Measurements from ENCODE around the gene FOSL2. TPM values are rescaled to one million over a fixed set of nuclear protein-coding genes. Genes with fewer than 3 reads are reported as not detected.

Gene FOSL2
- total RNA-seq, 1 donor from 2014 or later, result 82.6 TPM

DNA sequence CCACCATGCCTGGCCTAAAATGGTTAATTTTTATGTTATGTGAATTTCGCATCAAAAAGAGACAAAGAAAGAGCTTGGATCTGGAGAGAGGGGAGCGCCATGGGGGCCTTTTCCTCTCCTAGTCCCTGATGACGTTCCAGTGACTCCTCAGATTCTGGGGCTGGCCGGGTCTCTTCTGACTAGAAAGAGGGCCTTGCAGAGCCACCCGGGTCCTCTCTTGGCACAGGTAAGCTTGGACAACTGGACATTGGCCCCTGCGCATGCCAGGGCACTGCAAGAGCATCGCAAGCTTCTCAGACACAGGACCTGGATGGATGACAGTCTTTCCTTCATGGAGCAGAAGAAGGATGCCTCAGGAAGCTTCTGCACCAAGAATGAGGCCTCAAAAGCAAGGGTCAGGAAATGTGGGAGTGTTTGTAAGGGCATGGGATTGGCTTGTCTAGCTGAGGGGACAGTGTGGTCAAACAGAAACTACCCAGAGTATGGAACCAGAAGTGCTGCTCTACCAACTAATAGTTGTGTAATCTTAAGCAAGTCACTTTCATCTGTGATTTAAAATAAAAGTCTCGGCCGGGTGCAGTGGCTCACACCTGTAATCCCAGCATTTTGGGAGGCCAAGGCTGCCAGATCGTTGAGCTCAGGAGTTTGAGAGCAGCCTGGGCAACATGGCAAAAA is 35.2 kb downstream of the FOSL2 start:
- H3K36me3 Mint-ChIP-seq (ENCODE audit: unreplicated experiment), result no peaks in the 10 kb centered on the region
- H3K4me1 Mint-ChIP-seq (ENCODE audit: unreplicated experiment), result peaks cover 11% of the 10 kb centered on the region
- no peak overlapping the region for H3K4me3 Mint-ChIP-seq (ENCODE audit: unreplicated experiment)
- peaks cover 3% of the 10 kb centered on the region for H3K9me3 Mint-ChIP-seq (ENCODE audit: unreplicated experiment)
- H3K27me3 Mint-ChIP-seq (ENCODE audit: unreplicated experiment), result no peaks in the 10 kb centered on the region
- no peak overlapping the region for H3K27ac Mint-ChIP-seq (ENCODE audit: unreplicated experiment)
- DNase-seq (ENCODE audit: extremely low spot score, unreplicated experiment), result no peak
- TF ChIP-seq, protein P1, sequence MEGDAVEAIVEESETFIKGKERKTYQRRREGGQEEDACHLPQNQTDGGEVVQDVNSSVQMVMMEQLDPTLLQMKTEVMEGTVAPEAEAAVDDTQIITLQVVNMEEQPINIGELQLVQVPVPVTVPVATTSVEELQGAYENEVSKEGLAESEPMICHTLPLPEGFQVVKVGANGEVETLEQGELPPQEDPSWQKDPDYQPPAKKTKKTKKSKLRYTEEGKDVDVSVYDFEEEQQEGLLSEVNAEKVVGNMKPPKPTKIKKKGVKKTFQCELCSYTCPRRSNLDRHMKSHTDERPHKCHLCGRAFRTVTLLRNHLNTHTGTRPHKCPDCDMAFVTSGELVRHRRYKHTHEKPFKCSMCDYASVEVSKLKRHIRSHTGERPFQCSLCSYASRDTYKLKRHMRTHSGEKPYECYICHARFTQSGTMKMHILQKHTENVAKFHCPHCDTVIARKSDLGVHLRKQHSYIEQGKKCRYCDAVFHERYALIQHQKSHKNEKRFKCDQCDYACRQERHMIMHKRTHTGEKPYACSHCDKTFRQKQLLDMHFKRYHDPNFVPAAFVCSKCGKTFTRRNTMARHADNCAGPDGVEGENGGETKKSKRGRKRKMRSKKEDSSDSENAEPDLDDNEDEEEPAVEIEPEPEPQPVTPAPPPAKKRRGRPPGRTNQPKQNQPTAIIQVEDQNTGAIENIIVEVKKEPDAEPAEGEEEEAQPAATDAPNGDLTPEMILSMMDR (IDR thresholded peaks at IDR 0.05), result no peak

DNA sequence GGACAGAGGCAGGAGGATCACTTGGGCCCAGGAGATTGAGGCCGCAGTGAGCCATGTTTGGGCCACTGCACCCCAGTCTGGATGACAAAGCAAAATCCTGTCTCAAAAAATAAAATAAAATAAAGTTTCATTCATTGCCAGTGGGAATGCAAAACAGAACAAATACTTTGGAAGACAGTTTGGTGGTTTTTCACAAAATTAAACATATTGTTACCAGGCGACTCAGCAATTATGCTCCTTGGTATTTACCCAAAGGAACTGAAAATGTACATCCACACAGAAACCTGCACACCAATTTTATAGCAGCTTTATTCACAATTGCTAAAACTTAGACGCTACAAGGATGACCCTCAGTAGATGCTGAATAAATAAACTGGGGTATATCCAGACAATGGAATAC is 35.8 kb downstream of the FOSL2 start:
- no peak overlapping the region for H3K27ac Mint-ChIP-seq (ENCODE audit: unreplicated experiment)
- TF ChIP-seq, protein P1 (IDR thresholded peaks at IDR 0.05), result no peak
- no peak for DNase-seq (ENCODE audit: extremely low spot score, unreplicated experiment)
- H3K4me3 Mint-ChIP-seq (ENCODE audit: unreplicated experiment), result no peak overlapping the region
- H3K36me3 Mint-ChIP-seq (ENCODE audit: unreplicated experiment), result no peaks in the 10 kb centered on the region
- H3K4me1 Mint-ChIP-seq (ENCODE audit: unreplicated experiment), result peaks cover 8% of the 10 kb centered on the region
- no peaks in the 10 kb centered on the region for H3K27me3 Mint-ChIP-seq (ENCODE audit: unreplicated experiment)
- peaks cover 6% of the 10 kb centered on the region for H3K9me3 Mint-ChIP-seq (ENCODE audit: unreplicated experiment)

DNA sequence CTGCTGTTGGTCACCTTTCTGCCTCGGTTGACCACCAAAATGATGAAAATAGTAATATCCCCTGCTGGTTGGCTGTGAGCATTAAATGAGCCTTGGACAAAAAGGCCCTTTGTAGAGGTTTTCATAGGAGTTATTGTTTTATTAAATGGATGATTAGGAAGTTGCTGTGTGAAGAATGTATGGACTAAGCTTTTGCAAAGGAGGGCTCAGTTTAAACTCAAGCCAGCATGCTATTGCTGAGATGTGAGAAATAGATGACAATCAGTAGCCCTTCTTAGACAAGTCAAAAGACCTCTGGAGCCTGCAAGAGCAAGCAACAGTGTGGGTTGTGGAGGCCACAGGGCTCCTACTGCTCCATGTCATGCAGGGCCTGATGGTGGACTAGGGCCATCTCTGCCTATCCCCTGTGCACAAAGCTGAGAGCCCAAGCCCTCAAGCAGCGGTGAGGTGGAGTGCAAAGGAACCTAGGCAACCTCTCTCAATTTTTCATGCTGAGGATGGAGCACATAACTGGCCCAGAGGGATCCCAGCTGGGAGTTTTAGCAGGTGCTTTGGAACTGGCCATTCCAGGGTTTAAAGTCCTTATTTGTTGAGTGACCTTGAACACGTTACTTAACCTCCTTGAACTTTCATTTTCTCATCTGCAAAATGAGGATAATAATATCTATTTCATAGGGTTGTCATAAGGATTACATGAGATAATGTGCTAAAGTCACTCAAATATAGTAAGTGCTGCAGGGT is 37.1 kb downstream of the FOSL2 start:
- no peak overlapping the region for H3K27ac Mint-ChIP-seq (ENCODE audit: unreplicated experiment)
- H3K36me3 Mint-ChIP-seq (ENCODE audit: unreplicated experiment), result no peaks in the 10 kb centered on the region
- no peaks in the 10 kb centered on the region for H3K4me1 Mint-ChIP-seq (ENCODE audit: unreplicated experiment)
- H3K9me3 Mint-ChIP-seq (ENCODE audit: unreplicated experiment), result peaks cover 13% of the 10 kb centered on the region
- H3K27me3 Mint-ChIP-seq (ENCODE audit: unreplicated experiment), result no peaks in the 10 kb centered on the region
- no peak for DNase-seq (ENCODE audit: extremely low spot score, unreplicated experiment)
- no peak overlapping the region for H3K4me3 Mint-ChIP-seq (ENCODE audit: unreplicated experiment)
- TF ChIP-seq, protein P1 (IDR thresholded peaks at IDR 0.05), result no peak

DNA sequence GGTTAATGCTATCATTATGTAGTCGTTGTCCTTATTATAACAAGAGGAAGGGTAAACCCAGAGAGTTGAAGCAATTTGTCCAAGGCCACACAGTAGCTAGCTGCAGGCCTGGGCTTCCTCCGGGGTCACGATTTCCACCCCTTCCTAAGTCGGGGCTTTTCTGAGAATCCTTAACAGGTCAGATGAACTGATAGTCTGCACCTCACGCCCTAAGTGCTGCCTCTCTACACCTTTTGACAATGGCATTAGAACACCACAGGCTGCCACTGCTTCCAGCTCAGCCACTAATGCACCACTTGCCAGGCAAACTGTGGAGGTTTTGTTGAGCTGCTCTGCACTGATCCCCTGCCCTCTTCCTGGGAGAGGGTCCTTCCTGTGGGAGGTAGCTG is 37.7 kb downstream of the FOSL2 start:
- no peaks in the 10 kb centered on the region for H3K27me3 Mint-ChIP-seq (ENCODE audit: unreplicated experiment)
- H3K4me1 Mint-ChIP-seq (ENCODE audit: unreplicated experiment), result no peaks in the 10 kb centered on the region
- TF ChIP-seq, protein P1 (IDR thresholded peaks at IDR 0.05), result no peak
- H3K9me3 Mint-ChIP-seq (ENCODE audit: unreplicated experiment), result peaks cover 13% of the 10 kb centered on the region
- no peak overlapping the region for H3K27ac Mint-ChIP-seq (ENCODE audit: unreplicated experiment)
- no peak for DNase-seq (ENCODE audit: extremely low spot score, unreplicated experiment)
- no peaks in the 10 kb centered on the region for H3K36me3 Mint-ChIP-seq (ENCODE audit: unreplicated experiment)
- H3K4me3 Mint-ChIP-seq (ENCODE audit: unreplicated experiment), result no peak overlapping the region

DNA sequence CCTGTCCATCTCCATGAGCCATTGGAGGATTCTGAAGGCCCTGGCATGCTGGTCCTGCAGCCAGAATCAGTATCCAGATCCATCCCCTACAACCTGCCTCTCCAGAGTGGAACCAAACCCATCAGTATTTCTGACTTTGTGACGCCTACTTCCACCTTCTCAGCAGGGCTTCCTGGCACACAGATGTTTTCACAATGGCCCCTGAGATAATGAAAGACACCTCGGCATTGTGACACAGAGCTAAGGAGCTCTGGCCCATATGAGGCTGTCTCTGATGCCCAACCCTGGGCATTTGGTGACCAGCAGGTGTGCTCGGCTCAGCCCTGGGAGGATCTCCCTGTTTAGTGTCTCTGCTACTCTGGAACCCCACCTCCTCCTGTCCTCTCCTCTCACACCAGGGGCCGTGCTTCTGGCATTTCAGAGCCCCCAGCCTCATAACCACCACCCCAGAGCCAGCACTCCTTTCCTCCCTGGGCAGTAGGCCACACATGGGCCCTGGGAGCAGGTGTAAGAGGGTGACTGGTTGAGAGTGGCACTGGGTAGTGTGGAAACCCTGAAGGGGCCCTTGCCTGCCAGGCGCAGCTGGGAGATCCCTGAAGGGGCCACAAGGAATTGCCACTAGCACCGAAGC is 38.2 kb downstream of the FOSL2 start:
- Mint-ChIP-seq H3K27ac (ENCODE audit: unreplicated experiment) (no peak overlapping the region), H3K9me3 (ENCODE audit: unreplicated experiment) (peaks cover 13% of the 10 kb centered on the region), H3K27me3 (ENCODE audit: unreplicated experiment) (no peaks in the 10 kb centered on the region), H3K4me1 (ENCODE audit: unreplicated experiment) (peaks cover 3% of the 10 kb centered on the region), H3K4me3 (ENCODE audit: unreplicated experiment) (no peak overlapping the region), H3K36me3 (ENCODE audit: unreplicated experiment) (no peaks in the 10 kb centered on the region)
- TF ChIP-seq, protein P1 (IDR thresholded peaks at IDR 0.05), result no peak
- DNase-seq (ENCODE audit: extremely low spot score, unreplicated experiment), result no peak

Data from osteocyte (in vitro differentiated cells).